CD4-positive, alpha-beta T cell treated with Interleukin-17A for 4 hours (primary cell): ENCODE measurements around the gene DAP3.
"Not testable (repeated sequence)": the region's sequence is repeated elsewhere in the genome, so short reads cannot be mapped to it uniquely, and the experiment has no call there.

ENCODE experiments used
- DNase-seq: peaks from one replicate; pipeline ENCODE4 v3.0.0-alpha.2; 2020; ENCODE audit warnings: mixed read lengths

DAP3 gene

GRCh38 chr1:155687705-155688323, 1.1 kb upstream of the DAP3 start:
- DNase-seq, result not testable (repeated sequence)

- DNase-seq, result peak; percentile 91
These were observed 389 bp upstream of the DAP3 start, which contains the start of gene YY1AP1 for GRCh38 chr1:155688324-155689080. Gene YY1AP1, minus strand, starts transcription at chr1:155688774. Its CDS starts 8,338 bp downstream, at chr1:155680436.

- DNase-seq, result no peak
These were observed 3.2 kb downstream of the DAP3 start for GRCh38 chr1:155691992-155692528.

- no peak for DNase-seq
These were observed 5.3 kb downstream of the DAP3 start for GRCh38 chr1:155694167-155694566.

- no peak for DNase-seq
These were observed 6.2 kb downstream of the DAP3 start for GRCh38 chr1:155695072-155695471.

GRCh38 chr1:155695608-155696007, 6.7 kb downstream of the DAP3 start:
- DNase-seq, result no peak

GRCh38 chr1:155696524-155696923, 7.6 kb downstream of the DAP3 start:
- DNase-seq, result no peak

GRCh38 chr1:155697046-155697445, 8.2 kb downstream of the DAP3 start:
- no peak for DNase-seq

- not testable (repeated sequence) for DNase-seq
These were observed 8.7 kb downstream of the DAP3 start for GRCh38 chr1:155697616-155698015.

GRCh38 chr1:155698382-155699038, 9.6 kb downstream of the DAP3 start:
- no peak for DNase-seq

- not testable (repeated sequence) for DNase-seq
These were observed 10.2 kb downstream of the DAP3 start for GRCh38 chr1:155699062-155699461.

GRCh38 chr1:155701675-155702074, 12.8 kb downstream of the DAP3 start:
- DNase-seq, result not testable (repeated sequence)

- no peak for DNase-seq
These were observed 14.3 kb downstream of the DAP3 start for GRCh38 chr1:155703216-155703615.

GRCh38 chr1:155704414-155704813, 15.5 kb downstream of the DAP3 start:
- DNase-seq, result not testable (repeated sequence)

- no peak for DNase-seq
These were observed 17.2 kb downstream of the DAP3 start for GRCh38 chr1:155706139-155706538.

GRCh38 chr1:155709391-155709790, 20.5 kb downstream of the DAP3 start:
- no peak for DNase-seq

- DNase-seq, result not testable (repeated sequence)
These were observed 22.6 kb downstream of the DAP3 start for GRCh38 chr1:155711457-155711856.

- not testable (repeated sequence) for DNase-seq
These were observed 23.7 kb downstream of the DAP3 start for GRCh38 chr1:155712636-155713035.

- DNase-seq, result no peak
These were observed 24.2 kb downstream of the DAP3 start for GRCh38 chr1:155713075-155713474.

GRCh38 chr1:155715056-155715455, 26.2 kb downstream of the DAP3 start:
- not testable (repeated sequence) for DNase-seq

- DNase-seq, result no peak
These were observed 26.9 kb downstream of the DAP3 start for GRCh38 chr1:155715777-155716176.

GRCh38 chr1:155717041-155717440, 28.1 kb downstream of the DAP3 start:
- DNase-seq, result no peak

- not testable (repeated sequence) for DNase-seq
These were observed 29.7 kb downstream of the DAP3 start for GRCh38 chr1:155718524-155719115.
